ENCODE measurements around the gene HMGB1.

- TF ChIP-seq CTCF (conservative IDR thresholded peaks at IDR 0.05 in 1 of 2, IDR thresholded peaks at IDR 0.05 in 1 of 2; ENCODE audit: extremely low read depth in 1 of 2, insufficient read depth in 1 of 2, low read depth in 1 of 2, low read length in 2 of 2): no peak
- no peak for TF ChIP-seq EZH2 (IDR thresholded peaks at IDR 0.05; ENCODE audit: borderline replicate concordance, low read length)
Measured at GRCh38 chr13:30429235-30429634, 36.5 kb downstream of the HMGB1 start.

Data from mammary epithelial cell (primary cell).